NCI-H2029 (cell line): Measurements from ENCODE around the gene RSPO4.
"Not testable (repeated sequence)": the region's sequence is repeated elsewhere in the genome, so short reads cannot be mapped to it uniquely, and the experiment has no call there.

Experiments
- DNase-seq: peaks from one replicate; lab custom pipeline; 2025; lab: John Stamatoyannopoulos, UW

RSPO4 gene

DNA sequence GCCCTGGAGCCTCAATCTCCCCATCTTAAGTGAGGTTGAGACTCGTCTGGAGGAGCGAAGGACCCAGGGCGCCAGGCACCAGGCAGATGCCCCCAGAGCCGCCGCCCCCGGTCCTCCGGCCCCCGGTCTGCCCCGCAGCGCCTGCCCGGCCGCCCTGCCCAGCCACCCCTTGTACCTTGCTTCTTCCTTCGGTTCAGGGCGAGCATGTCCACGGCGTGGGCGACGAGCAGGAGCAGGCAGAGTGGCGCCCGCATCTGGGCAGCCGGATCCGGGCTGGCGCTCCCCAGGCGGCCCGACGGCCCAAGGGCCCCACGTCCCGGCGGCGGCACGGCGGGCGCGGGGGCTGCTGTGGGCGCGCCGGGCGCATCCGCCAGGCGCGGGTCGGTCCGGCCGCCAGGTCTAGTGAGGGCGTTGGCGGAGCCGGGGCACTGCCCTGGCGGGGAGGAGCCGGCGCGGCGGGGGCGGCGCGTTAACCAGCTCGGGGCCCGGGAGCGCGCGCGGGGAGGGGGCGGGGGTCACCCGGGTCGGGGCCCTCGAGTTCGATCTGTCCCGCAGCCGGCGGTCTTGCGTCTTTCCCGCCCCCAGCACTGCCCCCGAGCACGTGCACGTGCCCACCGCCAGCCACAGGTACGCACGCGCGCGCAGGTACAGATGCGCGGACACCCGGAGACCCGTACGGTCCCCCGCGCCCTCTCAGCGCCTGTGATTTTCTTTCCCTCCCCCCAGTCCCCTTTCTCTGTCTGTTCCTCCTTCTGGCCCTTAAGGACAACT lies at the start of gene RSPO4:
RSPO4 (minus strand) TSS at position 401 of the 771 bp plus-strand sequence; CDS start at position 254, 147 bp downstream.
- DNase-seq = no peak

DNA sequence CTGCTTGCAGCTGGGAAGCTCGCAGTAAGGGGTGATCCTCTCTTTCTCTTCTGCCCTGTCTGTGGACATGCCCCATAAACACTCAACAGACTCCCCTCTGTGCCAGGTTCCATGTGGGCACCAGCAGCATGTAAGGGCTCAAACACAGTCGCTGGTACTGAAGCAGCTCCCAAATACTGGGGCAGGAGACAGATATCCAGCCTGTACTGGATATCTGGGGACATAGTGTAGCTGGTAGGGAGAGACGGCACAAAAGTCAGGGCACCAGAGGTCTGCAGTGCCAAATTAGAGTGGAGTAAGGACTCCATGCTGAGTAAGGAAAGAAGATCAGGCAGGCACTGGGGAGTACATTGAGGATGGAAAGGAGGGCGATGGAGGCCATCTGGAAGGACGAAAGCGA lies 48.3 kb upstream of the RSPO4 start:
- no peak for DNase-seq

DNA sequence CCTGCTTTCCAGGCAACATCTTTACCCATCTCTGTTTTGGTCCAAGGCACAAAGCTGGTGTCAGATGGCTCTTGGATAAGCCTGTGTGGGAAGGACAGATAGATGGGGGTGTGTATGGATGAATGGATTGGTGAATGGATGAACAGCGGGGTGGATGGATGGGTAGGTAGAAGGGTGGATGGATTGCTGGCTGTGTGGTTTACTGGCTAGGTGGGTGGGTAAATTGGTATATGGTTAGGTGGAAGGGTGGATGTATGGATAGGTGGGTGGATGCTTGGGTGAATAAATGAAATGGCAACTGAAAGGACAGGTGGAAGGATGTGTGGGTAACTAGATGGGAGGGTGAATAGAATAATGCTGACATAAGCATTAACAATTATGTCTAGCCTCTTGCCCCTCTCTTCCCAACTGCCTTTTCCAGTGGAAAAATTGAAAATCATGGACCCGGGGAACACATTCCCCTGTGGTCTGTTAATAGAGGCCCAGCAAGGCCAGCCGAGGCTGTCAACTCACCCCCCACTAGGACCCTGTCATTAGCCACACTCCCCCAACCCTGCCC lies 43.8 kb upstream of the RSPO4 start:
- no peak for DNase-seq

DNA sequence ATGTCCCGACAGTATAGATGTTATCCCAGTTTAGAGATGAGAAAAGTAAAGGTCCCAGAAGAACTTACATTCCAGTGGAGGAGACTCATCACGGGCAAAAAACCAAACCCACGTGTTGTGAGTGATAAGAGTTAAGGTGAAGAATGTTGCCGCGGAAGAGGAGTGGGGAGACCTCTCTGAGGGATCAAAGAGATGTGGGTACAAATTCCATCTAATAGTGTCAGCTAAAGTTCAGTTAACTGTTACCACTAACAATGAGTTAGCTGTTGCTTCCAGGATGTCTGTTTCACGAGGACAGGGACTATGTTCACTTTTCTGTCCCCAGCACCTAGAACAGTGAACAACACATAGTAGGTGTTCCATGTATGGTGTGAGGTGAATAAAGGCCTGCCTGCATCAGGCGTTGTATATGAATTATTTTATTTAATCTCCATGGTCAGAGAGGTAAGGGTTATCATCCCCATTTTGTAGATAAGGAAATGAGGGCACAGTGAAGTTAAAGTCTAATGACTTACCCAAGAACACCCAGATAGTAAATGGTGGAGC lies 39.8 kb upstream of the RSPO4 start:
- DNase-seq = no peak

DNA sequence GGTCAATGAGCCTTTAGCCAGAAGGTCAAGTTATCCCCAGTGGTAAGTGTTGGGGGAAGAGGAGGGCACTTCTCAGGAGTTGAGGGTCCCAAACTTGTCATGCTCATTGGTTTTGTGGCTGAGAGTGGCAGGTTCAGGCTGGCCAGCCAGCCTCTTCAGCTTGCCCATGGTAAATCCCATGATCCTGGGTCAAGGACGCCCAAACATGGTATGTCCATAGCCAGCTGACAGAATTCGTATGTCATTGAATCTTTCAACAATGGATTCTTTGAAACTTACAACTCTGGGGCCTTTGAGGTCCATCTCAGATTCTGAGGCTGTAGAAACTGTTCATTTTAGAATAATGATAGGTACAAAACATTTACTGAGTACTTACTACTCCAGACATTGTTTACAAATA lies 36.1 kb upstream of the RSPO4 start:
- DNase-seq = no peak

DNA sequence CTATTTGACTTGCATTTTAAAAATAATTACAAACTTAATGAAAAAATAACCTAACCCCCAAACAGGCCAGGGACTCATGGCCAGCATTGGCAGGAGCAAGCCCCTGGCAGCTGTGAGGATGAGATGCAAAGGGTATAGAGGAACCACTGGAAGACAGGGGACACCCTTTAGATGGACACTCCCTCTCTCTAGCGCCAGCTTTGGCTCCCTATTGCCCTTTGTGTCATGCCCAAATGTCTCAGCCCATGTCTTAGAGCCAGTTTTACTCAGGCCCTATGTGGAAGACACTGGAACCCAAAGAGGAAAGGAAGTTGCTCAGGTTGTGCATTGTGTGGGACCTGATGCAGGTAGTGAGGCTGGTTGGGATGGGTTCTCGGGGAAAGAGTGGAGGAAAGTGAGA lies 34.9 kb upstream of the RSPO4 start:
- no peak for DNase-seq

DNA sequence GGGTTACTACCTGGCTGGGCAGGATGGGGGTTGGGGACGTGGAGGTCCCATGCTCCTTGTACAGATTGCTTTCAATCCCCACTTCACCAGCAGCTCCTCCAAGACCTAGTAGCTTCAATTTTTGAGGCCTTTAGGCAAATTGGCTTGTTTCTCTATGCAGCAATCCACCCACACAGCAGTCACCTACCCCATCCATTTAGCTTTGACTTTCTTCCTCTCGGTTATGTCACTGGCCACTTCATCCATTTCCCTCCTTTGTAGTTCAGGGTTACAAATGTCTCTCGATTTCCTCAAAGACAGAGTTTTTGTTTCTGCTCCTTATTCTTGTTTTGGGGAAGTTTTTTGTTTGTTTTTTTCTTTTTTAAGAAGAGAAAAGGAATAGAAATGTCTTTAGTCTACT lies 33.4 kb upstream of the RSPO4 start:
- no peak for DNase-seq

DNA sequence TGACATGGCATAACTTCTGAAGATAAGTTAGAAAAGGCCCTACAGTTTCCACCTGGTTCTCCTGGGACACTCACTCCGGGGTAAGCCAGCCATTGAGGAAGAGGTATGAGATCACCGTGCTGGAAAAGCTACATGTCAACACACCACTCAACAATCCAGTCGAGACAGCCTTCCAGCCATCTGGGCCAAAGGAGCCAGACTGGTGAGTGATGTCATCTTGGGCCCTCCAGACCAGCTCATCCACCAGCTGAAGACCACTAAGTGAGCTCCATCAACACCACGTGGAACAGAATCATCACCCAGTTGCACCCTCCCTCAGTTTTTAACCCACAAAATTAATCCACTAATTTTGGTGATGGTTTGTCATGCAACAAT lies 32.3 kb upstream of the RSPO4 start:
- DNase-seq = peak; percentile 81

DNA sequence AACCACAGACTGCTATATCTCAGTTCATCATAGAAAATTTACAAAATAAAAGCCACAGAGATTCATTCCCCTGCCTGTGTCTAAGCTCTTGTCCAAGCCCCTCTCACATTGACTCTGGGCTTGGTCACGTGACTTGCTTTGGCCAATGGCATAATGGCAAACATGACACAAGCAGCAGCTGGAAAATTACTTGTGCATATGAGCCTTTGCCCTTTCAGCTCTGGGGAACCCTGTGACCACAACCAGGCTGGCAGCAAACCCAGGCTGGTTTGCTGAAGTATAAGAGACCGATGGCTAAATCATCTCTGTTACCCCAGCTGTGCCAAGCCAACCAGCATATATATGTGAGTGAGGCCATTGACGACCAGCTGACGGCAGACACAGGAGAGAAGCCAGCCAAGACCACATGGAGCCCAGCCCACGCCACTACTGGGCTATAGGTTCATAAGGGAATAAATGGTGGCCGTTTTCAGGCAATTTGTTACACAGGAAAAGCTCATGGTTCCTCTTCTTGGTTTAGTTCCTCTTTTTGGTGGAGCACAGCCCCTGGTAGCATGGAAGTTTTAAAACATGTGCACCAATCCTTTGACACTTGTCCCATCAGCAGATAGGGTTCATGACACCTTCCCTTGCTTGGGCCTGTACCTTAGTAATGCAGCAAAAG lies 31.8 kb upstream of the RSPO4 start:
- peak; percentile 54 for DNase-seq

DNA sequence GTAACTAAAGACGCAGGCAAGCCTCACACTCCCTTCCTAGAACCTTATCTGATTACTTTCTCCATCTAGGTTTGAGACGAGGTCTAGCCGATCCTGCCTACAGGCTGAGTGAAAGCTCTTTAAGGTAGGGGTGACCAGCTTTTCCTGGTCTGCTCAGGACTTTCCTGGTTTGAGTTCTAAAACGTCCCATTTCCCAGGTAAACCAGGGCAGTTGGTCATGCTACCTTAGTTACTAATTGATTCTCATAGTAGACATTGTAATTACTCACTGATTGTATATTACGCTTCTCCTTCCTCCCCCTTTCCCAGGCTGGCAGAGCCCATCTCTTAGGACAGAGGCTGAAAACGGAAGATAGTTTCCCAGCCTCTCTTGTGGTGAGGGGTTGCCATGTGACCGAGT lies 27.9 kb upstream of the RSPO4 start:
- DNase-seq = no peak

DNA sequence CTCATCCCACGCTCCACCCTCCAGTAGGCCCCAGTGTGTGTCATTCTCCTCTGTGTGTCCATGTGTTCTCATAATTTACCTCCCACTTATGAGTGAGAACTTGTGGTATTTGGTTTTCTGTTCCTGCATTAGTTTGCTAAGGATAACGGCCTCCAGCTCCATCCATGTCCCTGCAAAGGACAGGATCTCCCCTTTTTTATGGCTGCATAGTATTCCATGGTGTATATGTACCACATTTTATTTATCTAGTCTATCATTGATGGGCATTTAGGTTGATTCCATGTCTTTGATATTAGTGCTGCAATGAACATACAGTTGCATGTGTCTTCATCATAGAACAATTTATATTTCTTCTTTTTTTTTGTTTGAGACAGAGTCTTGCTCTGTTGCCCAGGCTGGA lies 24.1 kb upstream of the RSPO4 start:
- not testable (repeated sequence) for DNase-seq

DNA sequence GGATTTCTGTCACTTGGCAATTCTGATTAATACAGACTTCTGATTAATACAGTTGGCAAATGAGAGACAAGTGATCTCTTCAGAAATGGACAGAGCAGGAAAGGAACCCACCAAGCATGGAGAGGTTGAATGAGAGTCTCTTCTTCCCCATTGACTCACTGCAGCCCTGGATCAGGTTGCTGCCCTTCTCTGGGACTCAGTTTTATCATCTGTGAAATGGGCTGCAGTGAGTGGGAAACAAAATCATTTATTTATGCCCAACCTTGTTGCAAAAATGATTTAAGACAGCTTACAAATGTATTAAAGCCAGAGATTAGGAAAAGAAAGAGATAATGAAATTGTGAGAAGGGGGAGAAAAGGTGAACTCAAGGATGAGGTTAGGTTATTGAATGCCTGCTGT lies 20.8 kb upstream of the RSPO4 start:
- DNase-seq = no peak

DNA sequence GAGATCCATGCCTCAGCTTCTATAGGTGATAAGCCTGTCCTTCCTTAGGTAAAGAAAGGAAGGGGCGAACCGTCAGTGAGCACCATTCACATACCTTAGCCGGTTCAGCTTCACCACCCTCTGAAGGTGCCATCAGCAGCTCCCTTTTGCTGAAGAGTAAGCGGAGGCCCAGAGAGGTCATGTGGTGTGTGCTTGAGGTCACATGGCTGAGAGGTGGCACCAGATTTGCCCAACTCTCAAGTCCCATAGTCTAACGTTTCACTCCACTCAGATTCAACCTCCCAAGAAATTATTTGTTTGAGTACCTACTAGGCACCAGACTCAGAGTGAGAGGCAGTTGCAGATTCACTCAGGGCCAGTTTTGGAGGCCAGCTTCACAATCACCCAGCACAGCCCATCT lies 18.5 kb upstream of the RSPO4 start:
- DNase-seq = no peak

DNA sequence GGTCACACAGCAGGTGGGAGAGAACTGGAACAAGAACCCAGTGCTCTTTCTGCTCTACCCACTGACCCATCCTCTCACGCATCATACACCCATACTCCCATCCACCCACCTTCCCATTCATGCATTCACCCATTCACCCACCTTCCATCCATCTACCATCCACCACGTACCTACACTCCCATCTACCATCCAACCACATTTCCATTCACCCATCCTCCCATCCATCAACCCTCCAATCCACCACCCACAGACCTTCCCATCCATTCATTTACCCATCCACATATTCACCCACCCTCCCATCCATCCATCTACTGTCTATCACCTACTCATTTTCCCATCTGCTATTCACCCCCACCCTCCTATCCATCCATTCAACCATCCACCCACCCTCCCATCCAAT lies 17.2 kb upstream of the RSPO4 start:
- no peak for DNase-seq

DNA sequence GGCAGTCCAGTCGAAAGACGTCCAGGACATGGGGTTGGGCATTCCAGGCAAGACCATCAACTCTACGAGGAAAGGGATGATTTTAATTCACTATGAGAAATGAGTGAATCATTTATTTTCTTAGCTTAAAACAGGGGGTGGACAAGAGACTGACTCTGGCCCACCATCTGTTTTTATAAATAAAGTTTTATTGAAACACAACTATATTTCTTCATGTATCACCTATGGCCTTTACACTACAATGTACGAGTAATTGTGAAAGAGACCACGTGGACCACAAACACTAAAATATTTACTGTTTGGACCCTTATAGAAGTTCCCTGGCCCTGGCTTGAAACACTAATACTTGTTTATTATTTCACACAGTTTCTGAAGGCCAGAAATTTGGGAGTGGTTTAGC lies 15.6 kb upstream of the RSPO4 start:
- DNase-seq = no peak

DNA sequence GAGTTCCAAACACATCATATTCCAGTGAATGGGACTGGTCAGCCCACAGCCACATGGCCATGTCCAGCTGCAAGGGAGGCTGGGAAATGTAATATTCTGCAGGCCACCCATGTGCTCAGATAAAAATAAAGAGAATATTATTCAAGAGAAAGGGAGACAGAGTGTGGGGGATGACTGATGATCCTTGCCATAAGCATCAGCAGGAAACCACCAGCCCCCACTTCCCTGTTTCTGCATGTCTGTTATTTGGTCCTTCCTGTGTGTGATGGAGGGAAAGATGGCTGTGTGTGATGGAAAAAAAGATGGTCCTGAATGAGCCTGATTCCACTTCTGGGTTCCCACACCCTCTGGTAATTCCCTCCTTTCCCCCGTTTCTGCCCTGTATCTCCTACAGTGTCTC lies 13.1 kb upstream of the RSPO4 start:
- no peak for DNase-seq

DNA sequence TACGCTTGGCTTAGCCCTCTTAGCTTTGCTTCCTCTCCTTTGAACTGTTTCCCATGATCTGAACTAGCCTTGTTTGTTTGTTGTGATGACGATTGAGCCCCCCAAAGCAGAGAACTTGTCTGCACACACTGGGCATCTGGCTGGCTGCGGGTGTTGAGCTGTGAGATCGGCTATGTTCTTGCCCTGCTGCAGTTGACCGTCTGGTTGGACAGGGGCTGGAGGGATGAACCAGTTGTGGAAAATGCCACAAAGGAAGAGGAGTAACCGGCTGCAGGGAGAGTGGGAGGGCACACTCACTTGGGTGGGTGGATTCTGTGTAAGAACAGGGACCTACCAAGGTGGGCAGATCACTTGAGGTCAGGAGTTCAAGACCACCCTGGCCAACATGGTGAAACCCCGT lies 12.4 kb upstream of the RSPO4 start:
- DNase-seq = no peak

DNA sequence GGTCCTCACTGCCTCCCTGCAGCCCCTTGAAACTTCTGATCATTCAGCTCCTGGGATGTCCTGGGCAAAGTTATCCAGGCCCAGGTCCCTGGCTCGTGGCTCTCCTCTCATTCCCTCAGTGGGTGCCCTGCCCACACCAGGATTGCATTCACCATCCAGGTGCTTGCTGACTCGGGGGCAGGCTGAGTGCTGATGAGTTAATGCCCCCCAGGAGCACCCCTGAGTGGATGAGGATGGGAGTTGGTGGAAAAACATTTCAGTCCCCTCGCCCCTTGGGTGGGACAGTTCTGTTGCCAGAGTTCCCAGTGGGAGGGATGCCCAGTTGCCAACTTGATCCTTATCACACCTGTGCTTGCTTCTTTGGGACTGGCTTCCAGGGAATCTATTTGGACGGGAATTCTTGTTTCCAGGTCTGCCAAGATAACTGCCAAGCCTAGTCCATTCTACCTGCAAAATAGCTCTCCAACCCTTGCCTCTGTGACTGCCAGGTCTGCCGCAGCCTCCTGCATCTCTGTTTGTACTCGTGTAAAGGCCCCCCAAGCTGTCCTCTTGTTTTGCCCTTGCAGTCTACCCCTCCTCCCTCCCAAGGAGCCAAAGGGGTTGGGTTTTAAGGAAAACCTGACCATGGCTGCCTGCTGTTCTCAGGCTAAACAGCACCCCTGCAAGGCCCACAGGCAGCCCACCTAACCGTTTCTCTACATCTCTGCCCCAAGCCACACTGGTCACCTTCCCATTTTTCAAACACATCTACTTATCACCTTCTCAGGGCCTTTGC lies 11.6 kb upstream of the RSPO4 start:
- DNase-seq = no peak

DNA sequence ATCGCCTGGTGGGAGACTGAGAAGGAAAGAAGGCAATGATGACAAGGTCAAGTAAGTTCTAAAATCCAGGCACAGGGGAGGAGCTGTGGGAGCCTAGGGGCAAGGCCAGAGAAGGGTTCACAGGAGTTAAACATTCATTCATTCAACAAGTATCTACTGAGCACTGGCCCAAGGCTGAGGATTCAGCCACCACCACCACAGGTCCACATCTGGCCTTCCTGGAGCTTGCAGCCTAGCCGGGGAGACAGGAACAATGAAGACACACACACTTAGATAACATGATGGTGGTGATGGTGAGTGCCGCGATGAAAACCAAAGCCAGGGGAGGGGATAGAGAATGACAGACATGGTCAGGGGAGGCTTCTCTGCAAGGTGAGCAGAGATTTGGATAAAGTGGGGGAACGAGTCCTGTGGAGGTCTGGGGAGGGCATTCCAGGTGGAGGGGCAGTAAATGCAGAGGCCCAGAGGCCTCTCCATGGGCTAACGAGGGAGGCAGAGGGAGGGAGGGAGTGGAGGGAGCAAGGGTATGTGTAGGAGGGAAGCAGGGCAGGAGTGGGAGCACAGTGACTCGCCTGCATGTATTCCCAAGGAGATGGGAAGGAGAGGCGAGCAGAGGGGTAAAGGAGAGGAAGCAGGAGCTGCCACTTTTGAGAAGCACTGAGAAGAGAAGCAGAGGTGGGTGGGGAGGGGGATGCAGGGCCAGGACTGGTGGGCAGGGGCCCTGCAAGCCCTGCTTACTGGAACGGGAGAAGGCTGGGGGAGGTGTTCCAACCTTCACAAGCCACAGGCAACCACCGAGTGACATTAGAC lies 10.5 kb upstream of the RSPO4 start:
- no peak for DNase-seq

DNA sequence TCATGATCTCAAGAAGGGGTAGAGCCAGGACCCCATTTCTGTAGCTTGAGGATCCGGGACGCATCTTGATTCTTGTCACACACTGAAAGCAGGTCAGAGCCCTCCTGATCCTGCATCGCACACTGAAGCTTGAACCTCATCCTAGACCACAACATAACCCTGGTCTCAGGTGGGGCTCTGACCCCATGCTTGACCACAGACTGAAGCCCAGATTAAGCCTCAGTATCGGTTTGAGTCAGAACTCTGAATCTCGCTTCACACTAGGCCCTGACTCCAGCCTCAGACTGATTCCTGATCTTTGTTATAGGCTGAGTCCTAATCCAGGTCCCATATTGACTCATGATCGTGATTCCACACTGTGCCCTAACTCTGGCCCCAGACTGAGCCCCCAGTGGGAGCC lies 8.5 kb upstream of the RSPO4 start:
- no peak for DNase-seq

DNA sequence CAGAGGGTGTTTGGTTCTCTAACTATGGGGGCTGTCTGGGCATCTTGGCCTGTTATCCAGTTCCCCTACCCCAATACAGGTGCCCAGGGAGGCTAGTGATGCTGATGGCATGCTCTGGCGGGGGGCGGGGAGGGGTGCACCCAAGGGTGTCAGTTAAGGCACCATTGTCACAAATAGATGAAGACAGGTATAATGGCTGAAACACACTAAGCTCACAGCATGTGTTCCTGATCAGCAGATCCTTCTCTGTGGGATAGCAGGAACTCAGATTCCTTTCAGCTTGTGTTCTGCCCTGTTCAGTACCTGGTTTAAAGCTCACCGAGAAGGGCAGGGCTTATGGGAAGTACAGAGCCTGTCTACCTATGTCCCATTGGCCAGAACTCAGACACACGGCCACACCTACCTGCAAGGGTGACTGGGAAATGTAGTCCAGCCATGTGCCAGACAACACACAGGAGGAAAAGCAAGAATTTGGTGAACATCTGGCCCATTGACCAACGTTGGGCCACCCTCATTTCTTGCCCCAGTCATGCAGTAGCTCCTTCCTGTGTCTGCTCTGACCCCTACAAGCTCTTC lies 3.4 kb upstream of the RSPO4 start:
- no peak for DNase-seq
